Measurements from ENCODE around the gene RBM15B.

Gene RBM15B

DNA sequence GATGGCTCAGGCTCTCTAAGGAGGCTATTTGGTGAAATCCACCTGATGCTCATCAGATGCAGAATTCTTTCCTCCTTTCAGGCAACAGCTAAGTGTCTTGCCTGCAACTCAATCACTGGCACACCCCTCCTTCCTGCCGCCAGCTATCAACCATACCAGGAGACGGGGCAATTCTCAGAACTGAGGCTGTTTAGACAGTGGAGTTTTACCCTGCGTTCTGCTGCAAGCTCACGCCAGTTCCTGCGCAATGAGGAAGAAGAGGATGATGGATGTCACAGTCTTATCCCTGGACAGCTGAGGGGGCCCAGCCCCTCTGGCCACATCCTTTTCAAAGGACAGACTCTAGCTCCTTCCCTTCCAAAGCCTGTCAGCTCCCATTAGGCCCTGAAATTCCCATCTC, 13.0 kb upstream of the RBM15B start:
- no peak for DNase-seq (ENCODE audit: low read depth)
- H3K4me3 ChIP-seq (ENCODE audit: low read depth, low read length): no peak overlapping the region
- TF ChIP-seq, protein P1, sequence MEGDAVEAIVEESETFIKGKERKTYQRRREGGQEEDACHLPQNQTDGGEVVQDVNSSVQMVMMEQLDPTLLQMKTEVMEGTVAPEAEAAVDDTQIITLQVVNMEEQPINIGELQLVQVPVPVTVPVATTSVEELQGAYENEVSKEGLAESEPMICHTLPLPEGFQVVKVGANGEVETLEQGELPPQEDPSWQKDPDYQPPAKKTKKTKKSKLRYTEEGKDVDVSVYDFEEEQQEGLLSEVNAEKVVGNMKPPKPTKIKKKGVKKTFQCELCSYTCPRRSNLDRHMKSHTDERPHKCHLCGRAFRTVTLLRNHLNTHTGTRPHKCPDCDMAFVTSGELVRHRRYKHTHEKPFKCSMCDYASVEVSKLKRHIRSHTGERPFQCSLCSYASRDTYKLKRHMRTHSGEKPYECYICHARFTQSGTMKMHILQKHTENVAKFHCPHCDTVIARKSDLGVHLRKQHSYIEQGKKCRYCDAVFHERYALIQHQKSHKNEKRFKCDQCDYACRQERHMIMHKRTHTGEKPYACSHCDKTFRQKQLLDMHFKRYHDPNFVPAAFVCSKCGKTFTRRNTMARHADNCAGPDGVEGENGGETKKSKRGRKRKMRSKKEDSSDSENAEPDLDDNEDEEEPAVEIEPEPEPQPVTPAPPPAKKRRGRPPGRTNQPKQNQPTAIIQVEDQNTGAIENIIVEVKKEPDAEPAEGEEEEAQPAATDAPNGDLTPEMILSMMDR (conservative IDR thresholded peaks at IDR 0.05; ENCODE audit: low read depth, low read length): no peak

- TF ChIP-seq, protein P1 (conservative IDR thresholded peaks at IDR 0.05; ENCODE audit: low read depth, low read length): no peak
- DNase-seq (ENCODE audit: low read depth): no peak
- H3K4me3 ChIP-seq (ENCODE audit: low read depth, low read length): no peak overlapping the region
These were observed 12.4 kb upstream of the RBM15B start for GRCh38 chr3:51378726-51379125.

DNA sequence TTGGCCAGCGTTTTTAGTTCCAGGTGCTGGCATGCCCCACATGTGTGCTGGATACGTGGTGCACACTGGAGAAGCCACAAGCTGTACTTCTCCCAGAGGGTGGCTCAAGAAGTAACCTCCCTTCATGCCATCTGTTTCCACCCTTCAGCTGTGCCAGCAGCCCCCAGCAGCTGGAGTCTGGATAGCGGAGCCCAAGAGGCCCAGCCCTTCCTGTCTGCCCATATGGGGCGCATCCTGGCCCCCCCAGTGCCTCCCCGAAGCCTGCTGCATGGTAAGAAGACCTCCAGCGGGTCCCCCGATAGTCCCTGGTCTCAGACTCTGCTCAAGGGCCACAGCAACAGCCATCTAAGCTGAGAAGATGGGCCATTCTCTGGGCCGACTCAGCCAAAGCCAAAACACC, 11.8 kb upstream of the RBM15B start:
- no peak overlapping the region for H3K4me3 ChIP-seq (ENCODE audit: low read depth, low read length)
- TF ChIP-seq, protein P1 (conservative IDR thresholded peaks at IDR 0.05; ENCODE audit: low read depth, low read length): no peak
- no peak for DNase-seq (ENCODE audit: low read depth)

DNA sequence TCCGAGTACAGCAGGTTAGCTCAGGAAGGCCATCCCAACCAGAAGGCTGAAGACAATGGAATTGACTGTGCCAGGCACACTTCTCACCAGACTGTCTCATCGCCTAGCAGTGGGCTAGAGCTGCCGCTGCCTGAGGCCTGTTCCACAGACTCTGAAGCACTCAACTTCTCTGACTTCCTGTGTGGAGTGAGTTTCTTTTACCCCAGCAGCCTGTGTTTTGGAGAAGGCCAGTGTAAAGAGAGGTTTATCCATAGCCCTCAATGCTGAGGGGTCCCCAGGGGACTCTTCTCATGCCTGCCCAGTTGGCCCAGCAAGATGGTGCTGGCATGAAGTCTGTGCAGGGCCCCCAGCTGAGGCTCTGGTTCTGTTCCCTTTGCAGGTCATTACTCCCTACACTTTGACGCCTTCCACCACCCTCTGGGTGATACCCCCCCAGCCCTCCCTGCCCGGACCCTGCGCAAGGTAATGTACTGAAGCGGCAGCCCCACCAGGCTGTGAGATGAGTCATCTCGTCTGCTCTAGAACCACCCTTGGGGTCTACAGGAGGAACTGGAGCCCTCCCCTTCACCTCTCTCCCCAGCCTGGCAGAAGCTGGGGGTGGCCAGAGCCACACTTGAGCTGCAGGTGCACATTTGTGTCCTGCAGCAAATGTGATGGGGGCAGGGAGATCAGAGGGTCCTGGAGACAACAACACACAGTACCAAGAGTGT, 11.2 kb upstream of the RBM15B start:
- TF ChIP-seq, protein P1 (conservative IDR thresholded peaks at IDR 0.05; ENCODE audit: low read depth, low read length): no peak
- H3K4me3 ChIP-seq (ENCODE audit: low read depth, low read length): no peak overlapping the region
- no peak for DNase-seq (ENCODE audit: low read depth)

GRCh38 chr3:51380601-51381332, 10.3 kb upstream of the RBM15B start:
- TF ChIP-seq, protein P1 (conservative IDR thresholded peaks at IDR 0.05; ENCODE audit: low read depth, low read length): no peak
- no peak for DNase-seq (ENCODE audit: low read depth)
- H3K4me3 ChIP-seq (ENCODE audit: low read depth, low read length): no peak overlapping the region

DNA sequence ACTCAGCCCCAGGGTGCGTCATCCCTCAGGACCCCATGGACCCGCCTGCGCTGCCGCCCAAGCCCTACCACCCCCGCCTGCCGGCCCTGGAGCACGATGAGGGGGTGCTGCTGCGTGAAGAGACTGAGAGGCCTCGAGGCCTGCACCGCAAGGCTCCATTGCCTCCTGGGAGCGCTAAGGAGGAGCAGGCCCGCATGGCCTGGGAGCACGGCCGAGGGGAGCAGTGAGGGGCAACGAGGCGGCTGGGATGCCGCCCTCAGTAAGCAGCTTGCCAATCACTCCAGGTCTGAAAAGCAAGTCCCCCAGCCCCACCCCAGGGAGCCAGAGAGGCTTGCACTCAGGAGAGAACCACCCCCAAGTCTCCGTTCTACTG, 9.8 kb upstream of the RBM15B start:
- TF ChIP-seq, protein P1 (conservative IDR thresholded peaks at IDR 0.05; ENCODE audit: low read depth, low read length): no peak
- no peak for DNase-seq (ENCODE audit: low read depth)
- no peak overlapping the region for H3K4me3 ChIP-seq (ENCODE audit: low read depth, low read length)
